GM12801 (cell line): ENCODE data around the gene TGDS.

ENCODE experiments used
- TF ChIP-seq, protein P1 (sequence below): IDR thresholded peaks from one replicate; pipeline ENCODE4 v1.5.1; 2011; ENCODE audit warnings: control low read depth; ENCODE audit not compliant: insufficient read length; ENCODE audit errors: extremely low read depth

The TGDS gene

DNA sequence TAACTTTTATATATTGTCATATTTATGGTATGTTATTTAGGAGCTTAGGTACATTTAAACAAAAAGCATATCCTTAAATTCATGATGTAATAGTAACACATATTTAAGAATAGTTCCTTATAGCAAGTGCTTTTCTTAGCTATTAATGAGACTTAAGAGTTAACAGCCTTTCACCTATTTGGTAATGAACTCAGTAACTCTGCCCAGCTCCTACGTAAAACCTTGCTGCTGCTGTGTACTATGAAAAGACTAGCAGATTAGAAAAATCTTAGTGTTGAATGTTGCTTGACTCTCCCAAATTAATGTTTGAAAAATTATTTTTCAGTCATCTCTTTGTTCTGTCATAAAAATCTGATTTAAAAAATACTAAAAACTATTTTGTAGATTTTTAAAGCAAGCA, 12.6 kb upstream of the TGDS start:
- TF ChIP-seq, protein P1, sequence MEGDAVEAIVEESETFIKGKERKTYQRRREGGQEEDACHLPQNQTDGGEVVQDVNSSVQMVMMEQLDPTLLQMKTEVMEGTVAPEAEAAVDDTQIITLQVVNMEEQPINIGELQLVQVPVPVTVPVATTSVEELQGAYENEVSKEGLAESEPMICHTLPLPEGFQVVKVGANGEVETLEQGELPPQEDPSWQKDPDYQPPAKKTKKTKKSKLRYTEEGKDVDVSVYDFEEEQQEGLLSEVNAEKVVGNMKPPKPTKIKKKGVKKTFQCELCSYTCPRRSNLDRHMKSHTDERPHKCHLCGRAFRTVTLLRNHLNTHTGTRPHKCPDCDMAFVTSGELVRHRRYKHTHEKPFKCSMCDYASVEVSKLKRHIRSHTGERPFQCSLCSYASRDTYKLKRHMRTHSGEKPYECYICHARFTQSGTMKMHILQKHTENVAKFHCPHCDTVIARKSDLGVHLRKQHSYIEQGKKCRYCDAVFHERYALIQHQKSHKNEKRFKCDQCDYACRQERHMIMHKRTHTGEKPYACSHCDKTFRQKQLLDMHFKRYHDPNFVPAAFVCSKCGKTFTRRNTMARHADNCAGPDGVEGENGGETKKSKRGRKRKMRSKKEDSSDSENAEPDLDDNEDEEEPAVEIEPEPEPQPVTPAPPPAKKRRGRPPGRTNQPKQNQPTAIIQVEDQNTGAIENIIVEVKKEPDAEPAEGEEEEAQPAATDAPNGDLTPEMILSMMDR: no peak

DNA sequence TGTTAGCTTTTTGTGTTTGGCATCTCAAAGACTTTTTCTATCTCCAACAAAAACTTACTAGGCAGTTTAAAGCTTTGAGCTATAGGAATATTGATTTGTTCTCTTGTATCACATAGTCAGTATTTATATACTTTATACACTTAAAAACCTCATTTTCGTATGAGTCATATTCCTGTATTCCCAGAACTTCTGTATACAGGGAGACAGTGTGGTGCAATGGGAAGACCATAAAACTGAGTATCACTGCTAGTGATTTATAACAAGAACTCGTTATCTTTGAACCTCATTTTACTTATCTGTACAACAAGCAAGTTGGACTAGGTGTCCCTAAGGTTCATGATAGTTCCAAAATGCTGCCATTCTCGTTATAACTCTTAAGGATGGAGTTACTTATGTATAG, 12.0 kb upstream of the TGDS start:
- TF ChIP-seq, protein P1: no peak

DNA sequence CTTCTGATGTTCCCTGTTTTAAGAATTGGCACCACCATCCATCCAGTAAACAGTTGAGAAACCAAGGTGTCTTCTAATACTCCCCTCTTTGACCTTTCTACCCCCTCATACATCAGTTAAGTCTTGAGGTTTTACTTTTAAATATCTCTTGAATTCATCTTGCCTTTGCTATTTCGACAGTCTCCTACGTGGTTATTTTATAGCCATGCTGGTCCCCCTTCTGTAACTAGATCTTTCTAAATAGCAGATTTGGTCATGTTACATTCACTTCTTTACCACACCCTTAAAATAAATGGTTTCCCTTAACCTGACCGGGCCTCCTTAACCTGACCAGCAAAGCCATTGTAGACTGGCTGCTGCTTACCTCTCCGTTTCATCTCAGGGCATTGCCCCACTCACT, 11.1 kb upstream of the TGDS start:
- TF ChIP-seq, protein P1: no peak

DNA sequence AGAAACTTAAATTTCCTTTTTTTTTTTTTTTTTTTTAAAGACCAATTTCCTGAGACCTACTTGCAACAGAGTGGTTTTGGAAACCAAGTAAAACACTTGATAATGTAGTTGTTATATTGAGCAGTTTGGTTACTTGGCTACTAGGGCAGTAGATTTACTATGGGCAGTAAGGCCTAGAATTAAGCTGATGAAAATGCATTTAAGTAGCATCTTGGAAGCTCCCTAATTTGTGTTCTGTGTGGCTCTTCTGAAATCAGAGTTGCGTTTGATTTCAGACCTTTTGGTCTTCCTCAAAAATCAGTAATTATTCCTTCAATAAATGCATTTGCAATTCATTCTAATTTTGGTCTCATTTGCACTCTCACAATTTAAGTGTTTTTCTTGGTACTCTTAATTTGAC, 6.5 kb upstream of the TGDS start:
- TF ChIP-seq, protein P1: no peak

DNA sequence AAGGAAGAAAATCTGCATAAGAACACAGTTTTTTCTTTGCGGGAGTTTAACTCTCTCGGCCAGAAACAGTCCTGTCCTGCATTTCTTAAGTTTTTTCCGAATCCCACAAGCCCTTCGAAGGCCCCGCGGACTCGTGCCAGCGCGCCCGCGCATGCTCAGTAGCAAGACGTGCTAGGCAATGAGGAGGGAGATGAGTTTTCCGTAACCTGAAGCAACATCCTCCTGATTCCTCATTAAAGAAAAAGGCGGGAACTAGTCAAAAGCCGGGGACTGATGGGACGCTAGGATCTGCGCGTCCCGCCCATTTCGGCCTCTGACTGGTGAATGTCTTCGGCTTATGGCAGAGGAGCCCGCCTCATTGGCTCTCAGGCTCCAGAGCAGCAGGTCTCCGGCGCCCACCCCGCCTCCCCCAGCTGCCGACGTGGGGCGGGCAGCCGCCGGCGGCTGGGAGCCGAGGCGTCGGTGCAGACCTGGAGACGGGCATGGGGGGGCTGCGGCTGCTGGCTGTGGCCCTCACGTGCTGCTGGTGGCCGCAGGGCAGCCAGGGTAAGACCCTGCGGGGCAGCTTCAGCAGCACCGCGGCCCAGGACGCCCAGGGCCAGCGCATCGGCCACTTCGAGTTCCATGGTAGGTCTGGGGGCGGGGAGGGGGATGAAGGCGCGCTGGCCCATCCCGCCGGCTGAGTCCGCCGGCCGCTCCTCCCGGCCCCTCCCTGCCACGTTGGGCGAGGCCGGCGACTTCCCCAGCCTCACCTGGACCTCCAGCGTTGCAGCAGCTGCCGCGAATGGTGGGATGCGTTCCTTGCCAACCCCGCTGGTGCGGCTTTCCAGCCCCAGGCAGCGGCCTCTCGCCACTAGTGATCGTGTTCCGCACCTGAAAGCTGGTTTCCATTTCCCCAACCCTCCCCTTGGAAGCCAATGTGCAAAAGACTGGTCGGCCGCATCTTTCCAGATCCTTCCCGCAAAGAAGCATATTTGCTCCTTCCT, 5.8 kb upstream of the TGDS start, which contains the start of gene GPR180:
Gene GPR180, plus strand, starts transcription at position 412 of the 986 bp plus-strand sequence. Its CDS starts 71 bp downstream, at position 483.
- TF ChIP-seq, protein P1: no peak

DNA sequence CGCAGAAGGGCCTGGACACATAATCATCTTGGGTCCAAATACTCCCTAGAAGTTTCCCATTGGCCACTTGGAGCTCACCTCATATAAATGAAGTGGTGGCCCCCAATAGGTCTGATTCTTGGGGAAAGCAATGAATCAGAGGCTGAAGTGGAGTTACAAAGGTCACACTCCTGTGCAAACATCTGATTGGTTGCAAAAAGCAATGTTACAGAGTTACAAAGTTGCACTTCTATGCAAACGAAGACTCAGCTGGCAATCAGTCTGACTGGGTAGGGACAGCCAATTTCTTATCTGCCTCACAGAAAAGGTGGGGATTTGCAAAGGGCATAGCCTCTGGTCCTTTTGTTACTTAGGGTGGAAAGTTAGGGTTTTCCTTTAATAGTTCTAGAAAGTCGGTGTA, 3.9 kb upstream of the TGDS start:
- TF ChIP-seq, protein P1: no peak

DNA sequence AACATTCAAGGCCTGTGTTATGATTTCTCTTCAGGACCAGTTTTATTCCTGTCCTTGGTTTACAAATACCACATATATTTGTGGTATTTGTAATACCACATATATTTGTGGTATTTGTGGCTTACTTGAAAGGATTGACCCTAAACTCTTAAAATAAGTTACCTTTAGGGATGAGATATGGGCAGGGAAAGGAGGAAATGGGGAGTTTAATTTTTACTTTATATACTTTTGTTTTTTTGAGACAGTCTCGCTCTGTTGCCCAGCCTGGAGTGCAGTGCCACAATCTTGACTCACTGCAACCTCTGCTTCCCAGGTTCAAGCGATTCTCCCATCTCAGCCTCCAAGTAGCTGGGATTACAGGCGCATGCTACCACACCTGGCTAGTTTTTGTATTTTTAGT, 2.3 kb upstream of the TGDS start:
- TF ChIP-seq, protein P1: no peak
